Sigmoid colon (tissue), 7 donors: ENCODE data around the gene CHRNB1. TPM values are rescaled to one million over a fixed set of nuclear protein-coding genes. Genes with fewer than 3 reads are reported as not detected.

Source experiments
- DNase-seq: peaks from one replicate; pipeline ENCODE4 v3.0.0-alpha.2; 2019
- H3K27ac ChIP-seq, 4 donors: fragments of 200-600 bp; sonication (generic); one replicate each; pipeline ENCODE4 v1.5.1; 2016 to 2019; ENCODE audit warnings: mild to moderate bottlenecking in 1 of 4
- H3K27me3 ChIP-seq, 3 donors: fragments of 200-600 bp; sonication (generic); one replicate each; pipeline ENCODE4 v1.5.1; 2019; ENCODE audit warnings: mild to moderate bottlenecking in 1 of 3
- H3K36me3 ChIP-seq, 4 donors: fragments of 200-600 bp; sonication (generic); one replicate each; pipeline ENCODE4 v1.5.1; 2016 to 2019
- H3K4me1 ChIP-seq, 4 donors: fragments of 200-600 bp; sonication (generic); one replicate each; pipeline ENCODE4 v1.5.1; 2017 to 2019
- H3K4me3 ChIP-seq, 4 donors: fragments of 200-600 bp; sonication (generic); one replicate each; pipeline ENCODE4 v1.5.1; 2017 to 2019; ENCODE audit warnings: mild to moderate bottlenecking in 2 of 4, moderate library complexity in 1 of 4
- H3K9me3 ChIP-seq, 4 donors: fragments of 200-600 bp in 3 of 4; sonication (generic) in 3 of 4; one replicate each; pipeline versions ENCODE4 v1.5.1 to v1.6.1; 2013 to 2019
- EP300 ChIP-seq, 4 donors: sonication (generic); formaldehyde crosslinking; IDR thresholded peaks; one replicate each; pipeline ENCODE4 v1.6.1; 2017; ENCODE audit warnings: antibody characterized with exemption in 4 of 4
- POLR2A ChIP-seq, 2 donors: fragments of 450-650 bp; IDR thresholded peaks; one replicate each; pipeline ENCODE4 v1.6.1; 2016; ENCODE audit warnings: antibody characterized with exemption in 2 of 2, mild to moderate bottlenecking in 2 of 2, moderate library complexity in 2 of 2
- POLR2AphosphoS5 ChIP-seq, 4 donors: sonication (generic); formaldehyde crosslinking; IDR thresholded peaks; one replicate each; pipeline ENCODE4 v1.6.1; 2017; ENCODE audit warnings: antibody characterized with exemption in 4 of 4
- WGBS, 2 donors: extraction: QIAGEN DNeasy Blood & Tissue Kit; methylation state at CpG; one replicate each; pipeline ENCODE4 v1.1.7; 2013; 5-methylcytosine and 5-hydroxymethylcytosine counted together
- intact Hi-C: fragments of 100-400 bp; cut with DNase I; formaldehyde crosslinking; loops from one replicate; pipeline ENCODE4 v1.15.1; 2023
- polyA plus RNA-seq, 3 donors: library from polyadenylated mRNA; stranded (reverse); fragments of 200-250 nt; gene quantifications; one replicate each; pipeline ENCODE4 v1.2.3, GENCODE V29; 2013
- total RNA-seq, 4 donors: library from RNA; depleted of rRNA; stranded (reverse); fragments of >200 nt; gene quantifications; one replicate each; pipeline ENCODE4 v1.1.0, GENCODE V29; 2016
- TF ChIP-seq, protein P1 (sequence below), 4 experiments: fragments of 450-650 bp in 3 of 4; fragments of 200-600 bp in 1 of 4; IDR thresholded peaks; one replicate each; pipeline ENCODE4 v1.5.1; 2016 to 2019; ENCODE audit warnings: antibody characterized with exemption in 4 of 4, mild to moderate bottlenecking in 3 of 4, moderate library complexity in 2 of 4
- donor health status: healthy with polysubstance abuse.
- donor health status: Bipolar disorder and iron deficiency.
- donor health status: healthy.

The CHRNB1 gene
- total and polyA plus RNA-seq, 7 donors = 4.2 to 13.2 (median 7.5) TPM

- Histone ChIP-seq H3K36me3 (peaks cover 0 to 42% (median 9%) of the 10 kb centered on the region in 4 donors), H3K27ac (no peak overlapping the region), H3K4me3 (no peak overlapping the region), H3K4me1 (peaks cover 0 to 14% (median 10%) of the 10 kb centered on the region in 4 donors), H3K9me3 (no peaks in the 10 kb centered on the region), H3K27me3 (no peaks in the 10 kb centered on the region)
- intact Hi-C loops = no loop called here
- no peak for TF ChIP-seq EP300 (IDR thresholded peaks at IDR 0.05)
- TF ChIP-seq POLR2A (IDR thresholded peaks at IDR 0.05) = no peak
- TF ChIP-seq, protein P1, sequence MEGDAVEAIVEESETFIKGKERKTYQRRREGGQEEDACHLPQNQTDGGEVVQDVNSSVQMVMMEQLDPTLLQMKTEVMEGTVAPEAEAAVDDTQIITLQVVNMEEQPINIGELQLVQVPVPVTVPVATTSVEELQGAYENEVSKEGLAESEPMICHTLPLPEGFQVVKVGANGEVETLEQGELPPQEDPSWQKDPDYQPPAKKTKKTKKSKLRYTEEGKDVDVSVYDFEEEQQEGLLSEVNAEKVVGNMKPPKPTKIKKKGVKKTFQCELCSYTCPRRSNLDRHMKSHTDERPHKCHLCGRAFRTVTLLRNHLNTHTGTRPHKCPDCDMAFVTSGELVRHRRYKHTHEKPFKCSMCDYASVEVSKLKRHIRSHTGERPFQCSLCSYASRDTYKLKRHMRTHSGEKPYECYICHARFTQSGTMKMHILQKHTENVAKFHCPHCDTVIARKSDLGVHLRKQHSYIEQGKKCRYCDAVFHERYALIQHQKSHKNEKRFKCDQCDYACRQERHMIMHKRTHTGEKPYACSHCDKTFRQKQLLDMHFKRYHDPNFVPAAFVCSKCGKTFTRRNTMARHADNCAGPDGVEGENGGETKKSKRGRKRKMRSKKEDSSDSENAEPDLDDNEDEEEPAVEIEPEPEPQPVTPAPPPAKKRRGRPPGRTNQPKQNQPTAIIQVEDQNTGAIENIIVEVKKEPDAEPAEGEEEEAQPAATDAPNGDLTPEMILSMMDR (IDR thresholded peaks at IDR 0.05) = no peak
- DNase-seq = no peak
- WGBS, 2 donors = 83 to 90% methylated on average over 25 of the region's 25 CpGs
These were observed 34.0 kb upstream of the CHRNB1 start for GRCh38 chr17:7410634-7411426.

GRCh38 chr17:7411427-7411750 is 33.5 kb upstream of the CHRNB1 start:
- intact Hi-C loops = no loop called here
- TF ChIP-seq POLR2A (IDR thresholded peaks at IDR 0.05) = no peak
- TF ChIP-seq, protein P1 (IDR thresholded peaks at IDR 0.05) = no peak
- no peak for TF ChIP-seq POLR2AphosphoS5 (IDR thresholded peaks at IDR 0.05)
- H3K4me1 ChIP-seq = peaks cover 0 to 8% (median 5%) of the 10 kb centered on the region in 4 donors
- H3K9me3 ChIP-seq = no peaks in the 10 kb centered on the region
- 88 to 92% methylated on average over 8 of the region's 8 CpGs for WGBS, 2 donors
- no peak overlapping the region for H3K4me3 ChIP-seq
- no peaks in the 10 kb centered on the region for H3K27me3 ChIP-seq
- peaks cover 0 to 47% (median 9%) of the 10 kb centered on the region in 4 donors for H3K36me3 ChIP-seq
- no peak for DNase-seq
- no peak overlapping the region for H3K27ac ChIP-seq

DNA sequence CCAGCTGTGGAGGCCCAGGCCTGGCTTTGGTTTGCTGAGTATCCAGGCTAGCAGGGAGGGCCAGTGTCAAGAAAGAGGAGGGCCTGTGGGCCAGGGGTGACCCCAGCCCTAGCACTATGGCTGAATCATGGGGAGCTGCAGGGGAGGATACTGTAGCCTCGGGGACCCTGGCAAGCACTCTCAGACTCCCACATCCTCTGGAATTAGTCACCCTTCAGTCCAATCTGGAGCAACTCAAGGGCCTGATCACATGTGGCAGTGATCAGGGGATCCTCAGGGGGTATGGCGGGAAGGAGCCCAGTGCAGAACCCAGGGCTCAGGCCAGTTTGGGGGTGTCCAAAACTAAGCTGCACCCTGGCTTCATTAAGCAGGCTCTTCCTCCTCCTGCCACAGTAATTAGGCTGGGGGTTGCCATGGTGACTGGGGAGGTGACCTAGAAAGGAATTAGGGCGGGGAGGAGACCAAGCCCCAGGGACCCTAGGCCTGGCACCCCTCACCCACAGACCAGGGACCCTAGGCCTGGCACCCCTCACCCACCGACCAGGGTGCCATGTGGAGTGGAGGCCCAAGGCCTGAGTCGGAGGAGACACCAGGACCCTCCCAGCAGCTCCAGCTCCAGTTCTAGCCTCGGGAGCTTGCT is 31.4 kb upstream of the CHRNB1 start:
- no peaks in the 10 kb centered on the region for H3K9me3 ChIP-seq
- H3K36me3 ChIP-seq = peaks cover 0 to 60% (median 12%) of the 10 kb centered on the region in 4 donors
- 77 to 83% methylated on average over 6 of the region's 6 CpGs for WGBS, 2 donors
- no peaks in the 10 kb centered on the region for H3K27me3 ChIP-seq
- DNase-seq = no peak
- H3K27ac ChIP-seq = no peak overlapping the region
- no peaks in the 10 kb centered on the region for H3K4me1 ChIP-seq
- TF ChIP-seq POLR2AphosphoS5 (IDR thresholded peaks at IDR 0.05) = no peak
- TF ChIP-seq, protein P1 (IDR thresholded peaks at IDR 0.05) = no peak
- TF ChIP-seq EP300 (IDR thresholded peaks at IDR 0.05) = no peak
- no peak for TF ChIP-seq POLR2A (IDR thresholded peaks at IDR 0.05)
- no peak overlapping the region for H3K4me3 ChIP-seq
- intact Hi-C loops = no loop called here

GRCh38 chr17:7414837-7415236 is 30.0 kb upstream of the CHRNB1 start:
- Histone ChIP-seq H3K36me3 (peaks cover 0 to 46% (median 8%) of the 10 kb centered on the region in 4 donors), H3K27me3 (no peaks in the 10 kb centered on the region), H3K4me1 (no peaks in the 10 kb centered on the region), H3K9me3 (no peaks in the 10 kb centered on the region), H3K27ac (no peak overlapping the region), H3K4me3 (no peak overlapping the region)
- TF ChIP-seq EP300 (IDR thresholded peaks at IDR 0.05) = no peak
- TF ChIP-seq POLR2AphosphoS5 (IDR thresholded peaks at IDR 0.05) = no peak
- TF ChIP-seq, protein P1 (IDR thresholded peaks at IDR 0.05) = no peak
- no peak for TF ChIP-seq POLR2A (IDR thresholded peaks at IDR 0.05)
- 83 to 87% methylated on average over 14 of the region's 14 CpGs for WGBS, 2 donors
- DNase-seq = no peak
- intact Hi-C loops = no loop called here
